ENCODE data around the gene OR5AS1.

OR5AS1 gene

DNA sequence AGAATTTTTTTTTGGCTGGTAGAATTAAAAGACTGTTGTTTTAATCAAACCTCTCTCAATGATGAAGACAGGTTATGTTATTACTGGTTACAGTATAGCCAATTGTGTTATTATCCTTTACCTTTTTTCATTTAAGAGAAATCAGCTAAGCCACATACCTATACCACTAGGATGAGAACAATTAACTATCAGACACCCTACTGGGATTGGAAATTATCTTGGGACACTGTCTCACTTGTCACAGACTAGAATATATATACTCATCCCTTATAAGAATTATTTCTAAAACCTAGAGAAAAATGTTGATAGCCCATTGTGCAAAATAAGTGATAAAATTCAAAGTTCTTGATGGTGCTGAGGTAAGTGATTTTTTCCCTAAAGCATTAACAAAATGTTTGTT lies at the start of gene OR5AS1:
Gene OR5AS1 (plus strand): TSS at position 301 of the 400 bp plus-strand sequence. CDS start 2,765 bp downstream, outside the sequence.
- ATAC-seq, result no peak

GRCh38 chr11:55994525-55994924 lies 32.9 kb upstream of the OR5AS1 start, which contains the start of gene OR5F1:
TSS of gene OR5F1 (minus strand) at chr11:55994625. CDS start at chr11:55994625, 0 bp downstream.
- TF ChIP-seq CSDC2 (CRISPR knock-in tag; IDR thresholded peaks at IDR 0.05), result no peak
- no peak for TF ChIP-seq POU6F1 (CRISPR knock-in tag; IDR thresholded peaks at IDR 0.05; ENCODE audit: borderline replicate concordance, low read depth)
- TF ChIP-seq ZNF565 (CRISPR knock-in tag; conservative IDR thresholded peaks at IDR 0.05; ENCODE audit: low read depth), result no peak
- no peak for TF ChIP-seq GLIS3 (CRISPR knock-in tag; IDR thresholded peaks at IDR 0.05)
- TF ChIP-seq ZNF70 (CRISPR knock-in tag; IDR thresholded peaks at IDR 0.05), result no peak
- no peak for TF ChIP-seq OSR1 (CRISPR knock-in tag; IDR thresholded peaks at IDR 0.05)
- TF ChIP-seq TSHZ2 (CRISPR knock-in tag; IDR thresholded peaks at IDR 0.05), result no peak
- no peak for TF ChIP-seq TOX (CRISPR knock-in tag; IDR thresholded peaks at IDR 0.05; ENCODE audit: borderline replicate concordance)
- no peak for TF ChIP-seq RARB (CRISPR knock-in tag; IDR thresholded peaks at IDR 0.05)
- TF ChIP-seq SNAI2 (CRISPR knock-in tag; IDR thresholded peaks at IDR 0.05), result no peak
- no peak for TF ChIP-seq CSRNP3 (CRISPR knock-in tag; IDR thresholded peaks at IDR 0.05)
- no peak for TF ChIP-seq ARNTL (CRISPR knock-in tag; IDR thresholded peaks at IDR 0.05; ENCODE audit: borderline replicate concordance, low read depth)
- TF ChIP-seq ESRRG (CRISPR knock-in tag; IDR thresholded peaks at IDR 0.05), result no peak
- no peak for ATAC-seq

More for the DNA sequence above, at the start of gene OR5AS1:
- TF ChIP-seq ZNF70 (CRISPR knock-in tag; IDR thresholded peaks at IDR 0.05), result no peak
- TF ChIP-seq, protein P1, sequence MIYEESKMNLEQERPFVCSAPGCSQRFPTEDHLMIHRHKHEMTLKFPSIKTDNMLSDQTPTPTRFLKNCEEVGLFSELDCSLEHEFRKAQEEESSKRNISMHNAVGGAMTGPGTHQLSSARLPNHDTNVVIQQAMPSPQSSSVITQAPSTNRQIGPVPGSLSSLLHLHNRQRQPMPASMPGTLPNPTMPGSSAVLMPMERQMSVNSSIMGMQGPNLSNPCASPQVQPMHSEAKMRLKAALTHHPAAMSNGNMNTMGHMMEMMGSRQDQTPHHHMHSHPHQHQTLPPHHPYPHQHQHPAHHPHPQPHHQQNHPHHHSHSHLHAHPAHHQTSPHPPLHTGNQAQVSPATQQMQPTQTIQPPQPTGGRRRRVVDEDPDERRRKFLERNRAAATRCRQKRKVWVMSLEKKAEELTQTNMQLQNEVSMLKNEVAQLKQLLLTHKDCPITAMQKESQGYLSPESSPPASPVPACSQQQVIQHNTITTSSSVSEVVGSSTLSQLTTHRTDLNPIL (CRISPR knock-in tag; IDR thresholded peaks at IDR 0.05; ENCODE audit: low read depth), result no peak
- no peak for TF ChIP-seq CSDC2 (CRISPR knock-in tag; IDR thresholded peaks at IDR 0.05)
- TF ChIP-seq SNAI2 (CRISPR knock-in tag; IDR thresholded peaks at IDR 0.05), result no peak

DNA sequence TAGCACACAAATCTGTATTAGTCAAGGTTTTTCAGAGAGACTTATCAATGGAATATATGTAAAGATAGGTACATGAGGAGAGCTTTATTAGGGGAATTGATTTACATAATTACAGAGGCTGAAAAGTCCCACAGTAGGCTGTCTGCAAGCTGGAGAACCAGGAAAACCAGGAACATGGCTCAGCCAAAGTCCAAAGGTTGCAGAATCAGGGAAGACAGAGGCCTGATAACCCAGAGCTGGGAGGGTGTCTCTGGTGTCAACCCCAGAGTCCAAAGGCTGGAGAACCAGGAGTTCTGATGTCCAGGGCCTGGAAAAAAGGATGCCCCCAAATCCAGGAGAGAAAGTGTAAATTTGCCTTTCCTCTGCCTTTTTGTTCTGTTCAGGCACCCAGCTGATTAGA lies 16.7 kb upstream of the OR5AS1 start:
- ATAC-seq, result no peak
- TF ChIP-seq ISL1 (CRISPR knock-in tag; IDR thresholded peaks at IDR 0.05) (no peak), TSHZ2 (CRISPR knock-in tag; IDR thresholded peaks at IDR 0.05) (no peak), ARNTL (CRISPR knock-in tag; IDR thresholded peaks at IDR 0.05; ENCODE audit: borderline replicate concordance, low read depth) (no peak), BACH2 (CRISPR knock-in tag; IDR thresholded peaks at IDR 0.05; ENCODE audit: borderline replicate concordance) (no peak), PATZ1 (CRISPR knock-in tag; IDR thresholded peaks at IDR 0.05; ENCODE audit: borderline replicate concordance) (no peak), CSRNP3 (CRISPR knock-in tag; IDR thresholded peaks at IDR 0.05) (no peak), ZNF70 (CRISPR knock-in tag; IDR thresholded peaks at IDR 0.05) (no peak), RARB (CRISPR knock-in tag; IDR thresholded peaks at IDR 0.05) (no peak), OSR1 (CRISPR knock-in tag; IDR thresholded peaks at IDR 0.05) (no peak)

Measured in SK-N-SH treated with all-trans-retinoic acid at 6 μM for 48 hours (cell line).